PC-3 (cell line): ENCODE measurements around the gene LY6G6F. TPM values are rescaled to one million over a fixed set of nuclear protein-coding genes. Genes with fewer than 3 reads are reported as not detected.

Experiments
- ATAC-seq: fragments of 200-7000 bp; cut with Tn5 transposase; 2 replicates; pipeline ENCODE4 v1.9.1; 2020; ENCODE audit warnings: mild to moderate bottlenecking, moderate library complexity
- BruUV-seq: library from RNA; stranded (reverse); fragments of 400-500 nt; replicated peaks from 2 replicates; lab custom pipeline; 2021; lab: Mats Ljungman, UMichigan
- CTCF ChIA-PET: fragments of 300-600 bp; sonication (Branson Sonifier 250); formaldehyde crosslinking; loops from one replicate; lab custom pipeline; 2022; ENCODE audit warnings: antibody characterized with exemption; lab: Charles Lee
- POLR2A ChIA-PET: fragments of 300-600 bp; sonication (Branson Sonifier 250); formaldehyde crosslinking; loops from one replicate; lab custom pipeline; 2022; ENCODE audit warnings: antibody characterized with exemption; ENCODE audit not compliant: unreplicated experiment; lab: Charles Lee
- DNase-seq: peaks from one replicate; pipeline ENCODE4 v3.0.0-alpha.2; 2015
- H2AFZ ChIP-seq: fragments of 300-600 bp; sonication (generic); 2 replicates; pipeline ENCODE4 v1.6.0; 2016; ENCODE audit warnings: antibody characterized with exemption, low read length
- H3F3A ChIP-seq: fragments of 300-600 bp; sonication (generic); one replicate; pipeline ENCODE4 v1.6.0; 2017; ENCODE audit warnings: antibody characterized with exemption, low read length, control low read depth, mild to moderate bottlenecking; ENCODE audit not compliant: unreplicated experiment
- H3K27ac ChIP-seq: fragments of 300-600 bp; sonication (generic); 2 replicates; pipeline ENCODE4 v1.5.1; 2016; ENCODE audit warnings: mild to moderate bottlenecking, low read length
- H3K27me3 ChIP-seq: fragments of 300-600 bp; sonication (generic); 2 replicates; pipeline ENCODE4 v1.6.1; 2016; ENCODE audit warnings: low read length, mixed read lengths
- H3K36me3 ChIP-seq: fragments of 300-600 bp; sonication (generic); 2 replicates; pipeline ENCODE4 v1.6.1; 2016; ENCODE audit warnings: low read depth, mixed run types, low read length, mixed read lengths
- H3K4me1 ChIP-seq: fragments of 300-600 bp; sonication (generic); 2 replicates; pipeline ENCODE4 v1.5.1; 2016; ENCODE audit warnings: low read length; ENCODE audit not compliant: insufficient read depth
- H3K4me2 ChIP-seq: fragments of 300-600 bp; sonication (generic); 2 replicates; pipeline ENCODE4 v1.6.0; 2016; ENCODE audit warnings: low read length
- H3K4me3 ChIP-seq: fragments of 300-600 bp; sonication (generic); 2 replicates; pipeline ENCODE4 v1.5.1; 2016; ENCODE audit warnings: mild to moderate bottlenecking, low read length, mixed read lengths
- H3K79me2 ChIP-seq: fragments of 300-600 bp; sonication (generic); 2 replicates; pipeline ENCODE4 v1.6.1; 2017; ENCODE audit warnings: low read length, mixed read lengths
- H3K9ac ChIP-seq: fragments of 300-600 bp; sonication (generic); 2 replicates; pipeline ENCODE4 v1.6.0; 2016; ENCODE audit warnings: mild to moderate bottlenecking, low read length
- H3K9me2 ChIP-seq: fragments of 300-600 bp; sonication (generic); replicated peaks from 2 replicates; pipeline ENCODE4 v1.6.1; 2016; ENCODE audit warnings: mixed run types, low read length, mixed read lengths
- H3K9me3 ChIP-seq: fragments of 300-600 bp; sonication (generic); 2 replicates; pipeline ENCODE4 v1.6.1; 2016; ENCODE audit warnings: low read length, mixed read lengths
- H4K20me1 ChIP-seq: fragments of 300-600 bp; sonication (generic); 2 replicates; pipeline ENCODE4 v1.6.1; 2016; ENCODE audit warnings: low read length, mixed read lengths
- CTCF ChIP-seq: fragments of 300-600 bp; sonication (generic); conservative IDR thresholded peaks from 2 replicates; pipeline ENCODE4 v1.5.1; 2017; ENCODE audit warnings: antibody characterized with exemption, low read depth, mild to moderate bottlenecking, low read length
- EZH2 ChIP-seq: fragments of 300-600 bp; sonication (generic); IDR thresholded peaks from one replicate; pipeline ENCODE4 v1.6.1; 2017; ENCODE audit warnings: antibody characterized with exemption, mild to moderate bottlenecking, low read length; ENCODE audit not compliant: unreplicated experiment
- EZH2phosphoT487 ChIP-seq: fragments of 300-600 bp; sonication (generic); IDR thresholded peaks from 2 replicates; pipeline ENCODE4 v1.6.1; 2018; ENCODE audit warnings: mild to moderate bottlenecking, antibody characterized with exemption, low read length, borderline replicate concordance
- intact Hi-C: fragments of 100-400 bp; cut with micrococcal nuclease; formaldehyde crosslinking; loops from 2 replicates; pipeline ENCODE4 v1.9.0; 2023
- total RNA-seq: library from RNA; depleted of rRNA; stranded (reverse); fragments of >200 nt; gene quantifications from 2 replicates; pipeline ENCODE4 v1.2.3, GENCODE V29; 2014

Gene LY6G6F
- total RNA-seq, 1 experiment from 2014 or later = not detected

GRCh38 chr6:31741815-31742214 is 35.1 kb downstream of the LY6G6F start:
- Histone ChIP-seq H3K36me3 (peaks cover 5% of the 10 kb centered on the region; the same call in 1 of the 2 replicates), H3K9ac (no peak overlapping the region), H3K4me2 (no peak overlapping the region), H3K4me3 (no peak overlapping the region), H3K79me2 (peaks cover 14% of the 10 kb centered on the region), H3K9me3 (no peaks in the 10 kb centered on the region), H2AFZ (no peak overlapping the region), H3F3A (no peaks in the 10 kb centered on the region), H4K20me1 (no peaks in the 10 kb centered on the region), H3K4me1 (peaks cover 40% of the 10 kb centered on the region), H3K27ac (no peak overlapping the region), H3K27me3 (no peaks in the 10 kb centered on the region), H3K9me2 (no peaks in the 10 kb centered on the region)
- intact Hi-C loops = no loop called here
- POLR2A ChIA-PET = no interaction called here
- TF ChIP-seq EZH2phosphoT487 = no peak
- no peak for TF ChIP-seq CTCF
- CTCF ChIA-PET = interaction anchor here (0.6 kb wide), 1 partner anchor 75 kb away, joined by 5 read pairs; no protein-coding TSS in a partner anchor
- ATAC-seq (no peak), DNase-seq (no peak)
- no TSS peak for BruUV-seq

- H3F3A ChIP-seq = no peaks in the 10 kb centered on the region
- peaks cover 12% of the 10 kb centered on the region for H3K79me2 ChIP-seq
- H3K9me2 ChIP-seq = no peaks in the 10 kb centered on the region
- no peak overlapping the region for H3K27ac ChIP-seq
- H3K9ac ChIP-seq = no peak overlapping the region
- BruUV-seq = no TSS peak
- H3K36me3 ChIP-seq = peaks cover 10% of the 10 kb centered on the region; the same call in 1 of the 2 replicates
- DNase-seq = no peak
- POLR2A ChIA-PET = no interaction called here
- no peaks in the 10 kb centered on the region for H4K20me1 ChIP-seq
- H3K4me2 ChIP-seq = no peak overlapping the region
- peaks cover 36% of the 10 kb centered on the region for H3K4me1 ChIP-seq
- intact Hi-C loops = no loop called here
- H3K9me3 ChIP-seq = no peaks in the 10 kb centered on the region
- no peaks in the 10 kb centered on the region for H3K27me3 ChIP-seq
- no peak overlapping the region for H3K4me3 ChIP-seq
- TF ChIP-seq CTCF (no peak), EZH2phosphoT487 (no peak), EZH2 (no peak)
- H2AFZ ChIP-seq = no peak overlapping the region
- ATAC-seq = no peak
- CTCF ChIA-PET = no interaction called here
Measured at GRCh38 chr6:31742894-31743293, 36.2 kb downstream of the LY6G6F start.

GRCh38 chr6:31744422-31744821 is 37.8 kb downstream of the LY6G6F start:
- intact Hi-C loops = no loop called here
- H3K79me2 ChIP-seq = peaks cover 12% of the 10 kb centered on the region
- no peak overlapping the region for H3K4me2 ChIP-seq
- no TSS peak for BruUV-seq
- H3K4me1 ChIP-seq = peaks cover 22% of the 10 kb centered on the region
- H3K9me2 ChIP-seq = no peaks in the 10 kb centered on the region
- no peak overlapping the region for H3K4me3 ChIP-seq
- no peaks in the 10 kb centered on the region for H3F3A ChIP-seq
- no peak overlapping the region for H3K9ac ChIP-seq
- H4K20me1 ChIP-seq = no peaks in the 10 kb centered on the region
- no peaks in the 10 kb centered on the region for H3K27me3 ChIP-seq
- no peak for TF ChIP-seq EZH2phosphoT487
- TF ChIP-seq EZH2 = no peak
- no peak for TF ChIP-seq CTCF
- H3K9me3 ChIP-seq = no peaks in the 10 kb centered on the region
- no peak overlapping the region for H2AFZ ChIP-seq
- DNase-seq (no peak), ATAC-seq (no peak)
- ChIA-PET POLR2A (no interaction called here), CTCF (no interaction called here)
- H3K27ac ChIP-seq = no peak overlapping the region
- H3K36me3 ChIP-seq = peaks cover 10% of the 10 kb centered on the region; the same call in 1 of the 2 replicates
